Measurements from ENCODE around the gene KMT2D. TPM values are rescaled to one million over a fixed set of nuclear protein-coding genes. Genes with fewer than 3 reads are reported as not detected.

The KMT2D gene, protein sequence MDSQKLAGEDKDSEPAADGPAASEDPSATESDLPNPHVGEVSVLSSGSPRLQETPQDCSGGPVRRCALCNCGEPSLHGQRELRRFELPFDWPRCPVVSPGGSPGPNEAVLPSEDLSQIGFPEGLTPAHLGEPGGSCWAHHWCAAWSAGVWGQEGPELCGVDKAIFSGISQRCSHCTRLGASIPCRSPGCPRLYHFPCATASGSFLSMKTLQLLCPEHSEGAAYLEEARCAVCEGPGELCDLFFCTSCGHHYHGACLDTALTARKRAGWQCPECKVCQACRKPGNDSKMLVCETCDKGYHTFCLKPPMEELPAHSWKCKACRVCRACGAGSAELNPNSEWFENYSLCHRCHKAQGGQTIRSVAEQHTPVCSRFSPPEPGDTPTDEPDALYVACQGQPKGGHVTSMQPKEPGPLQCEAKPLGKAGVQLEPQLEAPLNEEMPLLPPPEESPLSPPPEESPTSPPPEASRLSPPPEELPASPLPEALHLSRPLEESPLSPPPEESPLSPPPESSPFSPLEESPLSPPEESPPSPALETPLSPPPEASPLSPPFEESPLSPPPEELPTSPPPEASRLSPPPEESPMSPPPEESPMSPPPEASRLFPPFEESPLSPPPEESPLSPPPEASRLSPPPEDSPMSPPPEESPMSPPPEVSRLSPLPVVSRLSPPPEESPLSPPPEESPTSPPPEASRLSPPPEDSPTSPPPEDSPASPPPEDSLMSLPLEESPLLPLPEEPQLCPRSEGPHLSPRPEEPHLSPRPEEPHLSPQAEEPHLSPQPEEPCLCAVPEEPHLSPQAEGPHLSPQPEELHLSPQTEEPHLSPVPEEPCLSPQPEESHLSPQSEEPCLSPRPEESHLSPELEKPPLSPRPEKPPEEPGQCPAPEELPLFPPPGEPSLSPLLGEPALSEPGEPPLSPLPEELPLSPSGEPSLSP (N-terminal part only)
- total RNA-seq (100 to 1,000 TPM; 137 to 139 TPM), total RNA-seq (113 to 156 reads per million in 2 donors)

DNA sequence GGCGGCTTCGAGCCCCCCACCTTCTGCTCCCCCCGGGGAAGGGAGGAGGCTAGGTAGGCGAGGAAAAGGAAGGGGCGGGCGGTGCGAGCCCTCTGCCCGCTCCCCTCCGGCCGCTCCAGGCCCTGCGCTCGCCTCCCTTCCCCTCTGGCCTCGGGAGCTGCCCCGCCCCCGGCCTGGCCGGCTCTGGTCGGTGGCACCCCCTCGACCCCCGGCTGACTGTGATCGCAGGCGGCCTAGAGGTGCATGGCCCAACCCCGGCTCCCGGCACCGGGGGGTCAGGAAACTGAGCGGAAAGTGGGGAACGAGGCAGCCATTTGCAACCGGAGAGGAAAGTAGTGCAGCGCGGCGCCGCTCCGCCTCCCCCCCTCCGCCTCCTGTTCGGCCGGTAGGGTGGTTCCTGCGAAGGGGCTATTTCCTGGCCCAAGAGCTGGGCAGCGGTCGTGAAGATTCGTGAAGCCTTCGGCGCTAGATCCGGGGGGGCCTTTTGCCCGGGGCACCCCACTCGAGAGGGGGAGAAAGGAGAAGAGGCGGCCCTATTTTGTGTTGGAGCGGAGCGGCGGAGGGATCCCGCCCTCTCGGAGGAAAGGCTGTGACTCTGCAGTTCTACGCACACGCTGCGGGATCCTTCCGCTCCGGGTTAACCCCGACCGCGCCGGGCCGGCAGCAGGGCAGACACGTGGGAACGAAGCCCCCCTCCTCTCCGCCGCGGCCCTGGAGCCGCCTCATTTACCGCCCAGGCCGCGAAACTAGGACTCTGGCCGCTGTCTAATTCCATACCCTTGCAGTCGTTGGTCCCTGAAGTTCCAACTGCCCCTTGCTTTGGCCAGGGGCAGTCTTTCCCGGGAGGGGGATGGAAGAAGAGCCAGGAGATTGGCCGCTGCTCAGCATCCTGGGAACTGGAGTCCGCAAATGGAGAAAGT lies at the start of gene KMT2D:
KMT2D (minus strand) TSS at position 558 of the 920 bp plus-strand sequence. CDS start 5,470 bp downstream, outside the sequence.
- H3K27ac Mint-ChIP-seq: peak within 1 kb of the TSS; percentile 96
- ATAC-seq (peak; percentile 73), DNase-seq (peak; percentile 75 to 79 (median 76))
- peaks cover 49% of the 10 kb centered on the region for H3K4me1 Mint-ChIP-seq
- H3K4me3 Mint-ChIP-seq: peak within 1 kb of the TSS; percentile 95
- peaks cover 7% of the 10 kb centered on the region for H3K36me3 Mint-ChIP-seq (ENCODE audit: low read depth)
- no peaks in the 10 kb centered on the region for H3K27me3 Mint-ChIP-seq
- no peaks in the 10 kb centered on the region for H3K9me3 ChIP-seq (ENCODE audit: control insufficient read depth, low read length, poor library complexity, severe bottlenecking)

- no peaks in the 10 kb centered on the region for H3K9me3 ChIP-seq (ENCODE audit: control insufficient read depth, low read length, poor library complexity, severe bottlenecking)
- ATAC-seq (no peak), DNase-seq (no peak)
- Mint-ChIP-seq H3K36me3 (ENCODE audit: low read depth) (peaks cover 2% of the 10 kb centered on the region), H3K27me3 (no peaks in the 10 kb centered on the region), H3K27ac (peak overlapping the region; percentile 99), H3K4me3 (peak overlapping the region; percentile 98), H3K4me1 (peaks cover 23% of the 10 kb centered on the region)
Measured at GRCh38 chr12:49109641-49110463, 49.3 kb upstream of the KMT2D start.

- peak overlapping the region; percentile 99 for H3K27ac Mint-ChIP-seq
- peaks cover 23% of the 10 kb centered on the region for H3K4me1 Mint-ChIP-seq
- no peak for ATAC-seq
- H3K4me3 Mint-ChIP-seq: peak overlapping the region; percentile 98
- H3K36me3 Mint-ChIP-seq (ENCODE audit: low read depth): peaks cover 6% of the 10 kb centered on the region
- no peaks in the 10 kb centered on the region for H3K9me3 ChIP-seq (ENCODE audit: control insufficient read depth, low read length, poor library complexity, severe bottlenecking)
- no peaks in the 10 kb centered on the region for H3K27me3 Mint-ChIP-seq
- DNase-seq: no peak
Measured at GRCh38 chr12:49108958-49109404, 48.4 kb upstream of the KMT2D start.

DNA sequence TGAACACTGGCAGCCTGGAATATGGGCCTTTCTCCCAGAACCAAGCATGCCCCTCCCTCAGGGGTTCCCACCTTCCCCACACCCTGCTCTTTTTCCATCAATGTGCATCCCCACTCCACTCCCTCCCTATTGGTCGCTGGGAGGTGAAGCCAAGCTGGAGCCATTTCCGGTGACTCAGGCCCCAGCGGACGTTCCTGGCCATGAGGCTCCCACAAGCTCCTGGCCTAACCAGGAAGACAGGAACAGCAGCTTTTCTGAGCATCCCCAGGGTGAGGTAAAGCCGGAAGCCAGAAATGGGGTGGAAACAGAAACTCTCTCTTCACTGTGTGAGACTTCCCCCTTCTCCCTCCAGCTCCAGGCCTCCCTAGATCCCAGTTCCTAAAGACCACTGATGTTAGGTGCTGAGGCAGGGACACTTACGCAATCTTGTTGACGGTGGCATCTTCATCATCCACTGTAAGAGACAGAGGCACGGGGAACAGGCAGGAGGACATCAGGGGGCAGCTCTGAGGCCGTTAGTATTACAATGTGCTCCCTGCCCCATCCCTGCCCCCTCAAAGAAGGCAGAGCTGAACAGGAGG lies 45.0 kb upstream of the KMT2D start:
- no peak for DNase-seq
- Mint-ChIP-seq H3K27ac (no peak overlapping the region), H3K4me1 (peaks cover 20% of the 10 kb centered on the region), H3K27me3 (no peaks in the 10 kb centered on the region), H3K36me3 (ENCODE audit: low read depth) (peaks cover 7% of the 10 kb centered on the region), H3K4me3 (no peak overlapping the region)
- ATAC-seq: no peak
- no peaks in the 10 kb centered on the region for H3K9me3 ChIP-seq (ENCODE audit: control insufficient read depth, low read length, poor library complexity, severe bottlenecking)

- Mint-ChIP-seq H3K27me3 (no peaks in the 10 kb centered on the region), H3K27ac (no peak overlapping the region), H3K36me3 (ENCODE audit: low read depth) (peaks cover 8% of the 10 kb centered on the region), H3K4me1 (peaks cover 17% of the 10 kb centered on the region), H3K4me3 (no peak overlapping the region)
- no peak for DNase-seq
- no peaks in the 10 kb centered on the region for H3K9me3 ChIP-seq (ENCODE audit: control insufficient read depth, low read length, poor library complexity, severe bottlenecking)
- ATAC-seq: no peak
Measured at GRCh38 chr12:49104822-49105221, 44.2 kb upstream of the KMT2D start.

DNA sequence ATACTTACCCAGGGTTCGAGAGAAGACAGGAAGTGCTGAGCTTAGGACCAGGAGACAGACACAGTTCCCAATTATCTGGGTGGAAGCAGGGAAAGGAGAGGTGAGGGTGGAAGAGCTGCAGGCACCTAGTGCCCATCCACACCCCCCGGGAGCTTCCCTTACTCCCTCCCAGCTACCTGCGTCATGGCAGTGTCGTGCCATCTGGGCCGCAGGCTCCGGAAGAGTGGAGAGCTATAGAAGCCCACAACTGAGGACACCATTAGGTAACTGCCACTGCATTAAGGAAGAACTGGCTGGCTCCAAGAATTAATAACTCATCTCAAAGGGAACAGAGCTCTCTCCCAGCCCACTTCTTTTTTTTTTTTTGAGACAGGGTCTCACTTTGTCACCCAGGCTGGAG lies 39.8 kb upstream of the KMT2D start:
- Mint-ChIP-seq H3K4me1 (peaks cover 2% of the 10 kb centered on the region), H3K27ac (no peak overlapping the region), H3K4me3 (no peak overlapping the region), H3K36me3 (ENCODE audit: low read depth) (peaks cover 10% of the 10 kb centered on the region), H3K27me3 (peaks cover 4% of the 10 kb centered on the region)
- H3K9me3 ChIP-seq (ENCODE audit: control insufficient read depth, low read length, poor library complexity, severe bottlenecking): no peaks in the 10 kb centered on the region
- DNase-seq (no peak), ATAC-seq (no peak)

- H3K4me3 Mint-ChIP-seq: no peak overlapping the region
- DNase-seq (no peak), ATAC-seq (no peak)
- H3K4me1 Mint-ChIP-seq: peaks cover 10% of the 10 kb centered on the region
- no peak overlapping the region for H3K27ac Mint-ChIP-seq
- peaks cover 14% of the 10 kb centered on the region for H3K27me3 Mint-ChIP-seq
- H3K9me3 ChIP-seq (ENCODE audit: control insufficient read depth, low read length, poor library complexity, severe bottlenecking): no peaks in the 10 kb centered on the region
- H3K36me3 Mint-ChIP-seq (ENCODE audit: low read depth): peaks cover 10% of the 10 kb centered on the region
Measured at GRCh38 chr12:49098703-49099102, 38.1 kb upstream of the KMT2D start.

- Mint-ChIP-seq H3K36me3 (ENCODE audit: low read depth) (peaks cover 10% of the 10 kb centered on the region), H3K4me1 (peaks cover 13% of the 10 kb centered on the region), H3K4me3 (no peak overlapping the region), H3K27me3 (peaks cover 19% of the 10 kb centered on the region), H3K27ac (no peak overlapping the region)
- H3K9me3 ChIP-seq (ENCODE audit: control insufficient read depth, low read length, poor library complexity, severe bottlenecking): no peaks in the 10 kb centered on the region
- ATAC-seq (peak; percentile 68), DNase-seq (peak; percentile 34 to 49 (median 36))
Measured at GRCh38 chr12:49098035-49098451, 37.4 kb upstream of the KMT2D start.

GRCh38 chr12:49097381-49097780 lies 36.8 kb upstream of the KMT2D start:
- DNase-seq: no peak
- no peaks in the 10 kb centered on the region for H3K9me3 ChIP-seq (ENCODE audit: control insufficient read depth, low read length, poor library complexity, severe bottlenecking)
- no peak for ATAC-seq
- Mint-ChIP-seq H3K4me1 (peaks cover 13% of the 10 kb centered on the region), H3K4me3 (no peak overlapping the region), H3K27me3 (peaks cover 22% of the 10 kb centered on the region), H3K27ac (no peak overlapping the region), H3K36me3 (ENCODE audit: low read depth) (peaks cover 10% of the 10 kb centered on the region)

GRCh38 chr12:49094975-49095365 lies 34.4 kb upstream of the KMT2D start:
- peaks cover 30% of the 10 kb centered on the region for H3K4me1 Mint-ChIP-seq
- no peak overlapping the region for H3K4me3 Mint-ChIP-seq
- no peak for ATAC-seq
- peak overlapping the region; percentile 73 for H3K27ac Mint-ChIP-seq
- H3K9me3 ChIP-seq (ENCODE audit: control insufficient read depth, low read length, poor library complexity, severe bottlenecking): no peaks in the 10 kb centered on the region
- DNase-seq: no peak
- H3K36me3 Mint-ChIP-seq (ENCODE audit: low read depth): peaks cover 6% of the 10 kb centered on the region
- H3K27me3 Mint-ChIP-seq: peaks cover 46% of the 10 kb centered on the region

DNA sequence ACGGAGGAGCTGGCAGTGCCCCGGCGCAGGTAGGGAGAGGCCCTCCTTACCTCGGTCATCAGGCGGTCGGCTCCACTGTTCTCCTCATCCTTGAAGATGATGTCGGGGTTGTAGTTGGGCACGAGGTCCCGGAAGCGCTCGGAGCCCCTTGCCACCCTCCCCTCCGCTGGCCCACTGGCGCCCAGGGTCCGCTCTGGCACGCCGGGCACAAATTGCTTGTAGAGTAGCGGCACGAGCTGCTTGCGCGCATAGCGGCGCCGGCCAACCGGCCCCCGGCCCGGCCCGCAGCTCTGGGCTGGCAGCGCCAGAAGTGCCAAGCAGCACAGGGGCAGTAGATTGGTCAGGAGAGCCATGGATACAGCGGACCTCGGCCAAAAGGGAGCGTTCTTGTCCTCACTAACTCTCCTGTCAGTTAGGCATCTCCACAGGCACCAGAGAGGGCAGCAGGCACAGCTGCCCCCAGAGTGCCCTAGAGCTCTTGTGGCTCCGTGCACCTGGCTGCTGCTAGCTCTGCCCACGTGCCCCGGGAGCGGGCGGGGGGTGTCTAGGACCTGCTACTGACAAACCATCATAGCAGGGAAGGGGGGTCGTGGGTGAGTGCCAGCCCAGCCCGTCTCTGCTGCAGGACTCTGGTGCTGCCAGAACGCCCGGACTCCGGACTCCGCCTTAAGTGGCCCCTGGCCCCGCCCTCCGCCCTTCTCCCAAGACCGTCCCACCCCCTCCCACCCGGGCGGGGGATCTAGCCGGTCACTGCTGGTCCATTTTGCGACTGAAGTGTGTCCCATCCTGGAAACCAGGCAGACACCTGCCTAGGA lies 33.8 kb upstream of the KMT2D start, which contains the start of gene DHH:
DHH (minus strand) TSS at position 642 of the 815 bp plus-strand sequence; CDS start at position 353, 289 bp downstream.
- H3K27ac Mint-ChIP-seq: peak within 1 kb of the TSS; percentile 73
- peak within 1 kb of the TSS; percentile 57 for H3K4me3 Mint-ChIP-seq
- H3K36me3 Mint-ChIP-seq (ENCODE audit: low read depth): peaks cover 6% of the 10 kb centered on the region
- H3K9me3 ChIP-seq (ENCODE audit: control insufficient read depth, low read length, poor library complexity, severe bottlenecking): no peaks in the 10 kb centered on the region
- H3K4me1 Mint-ChIP-seq: peaks cover 33% of the 10 kb centered on the region
- DNase-seq (no peak), ATAC-seq (peak; percentile 19)
- peaks cover 46% of the 10 kb centered on the region for H3K27me3 Mint-ChIP-seq

Data from T-helper 17 cell (primary cell).